SU-DHL-6 (cell line): Measurements from ENCODE around the gene GP1BA.

Experiments
- H2AFZ ChIP-seq: fragments of 200-600 bp; sonication (generic); 2 replicates; pipeline ENCODE4 v1.6.1; 2014; ENCODE audit warnings: low read depth, mild to moderate bottlenecking, moderate library complexity, mixed read lengths, antibody characterized with exemption, low read length; ENCODE audit not compliant: severe bottlenecking
- H3F3A ChIP-seq: fragments of 200-600 bp; shearing (Covaris generic); 2 replicates; pipeline ENCODE4 v1.6.0; 2016; ENCODE audit warnings: antibody characterized with exemption, mild to moderate bottlenecking; ENCODE audit not compliant: insufficient read depth
- H3K27ac ChIP-seq: fragments of 200-600 bp; sonication (generic); 2 replicates; pipeline ENCODE4 v1.5.1; 2016; ENCODE audit warnings: low read depth, mild to moderate bottlenecking, low read length, moderate library complexity, mixed read lengths
- H3K27me3 ChIP-seq: fragments of 200-600 bp; sonication (generic), shearing (Covaris generic); 2 replicates; pipeline ENCODE4 v1.6.0; 2014; ENCODE audit warnings: mild to moderate bottlenecking, low read length
- H3K36me3 ChIP-seq: fragments of 200-600 bp; sonication (generic); 2 replicates; pipeline ENCODE4 v1.6.1; 2014; ENCODE audit warnings: mild to moderate bottlenecking, low read length, mixed read lengths
- H3K4me2 ChIP-seq: fragments of 300-600, 200-600 bp; shearing (Covaris generic), sonication (generic); 2 replicates; pipeline ENCODE4 v1.6.0; 2014; ENCODE audit warnings: low read length, low read depth, mild to moderate bottlenecking; ENCODE audit not compliant: poor library complexity, severe bottlenecking
- H3K4me3 ChIP-seq: fragments of 200-600 bp; sonication (generic); 2 replicates; pipeline ENCODE4 v1.5.1; 2014; ENCODE audit warnings: antibody characterized with exemption, low read length, mild to moderate bottlenecking, mixed read lengths; ENCODE audit not compliant: insufficient read depth, poor library complexity, severe bottlenecking
- H3K79me2 ChIP-seq: fragments of 200-600 bp; sonication (generic); 2 replicates; pipeline ENCODE4 v1.6.1; 2014; ENCODE audit warnings: mild to moderate bottlenecking, low read length, moderate library complexity; ENCODE audit not compliant: insufficient read depth
- H3K9ac ChIP-seq: fragments of 200-600 bp; sonication (generic); 2 replicates; pipeline ENCODE4 v1.7.0; 2014; ENCODE audit warnings: mild to moderate bottlenecking, low read length
- H3K9me2 ChIP-seq: fragments of 200-600 bp; sonication (generic); replicated peaks from 2 replicates; pipeline ENCODE4 v1.6.1; 2014; ENCODE audit warnings: low read length; ENCODE audit not compliant: insufficient read depth
- H3K9me3 ChIP-seq: fragments of 200-600 bp; sonication (generic); 2 replicates; pipeline ENCODE4 v1.6.1; 2014; ENCODE audit warnings: low read length, mixed read lengths; ENCODE audit not compliant: insufficient read depth
- H4K20me1 ChIP-seq: fragments of 200-600 bp; sonication (generic); 2 replicates; pipeline ENCODE4 v1.6.1; 2014; ENCODE audit warnings: low read depth, mild to moderate bottlenecking, antibody characterized with exemption, low read length, moderate library complexity, mixed read lengths
- CTCF ChIP-seq: fragments of 200-600 bp; sonication (generic); IDR thresholded peaks from one replicate; pipeline ENCODE4 v1.5.1; 2017; ENCODE audit warnings: antibody characterized with exemption, mild to moderate bottlenecking, low read length, moderate library complexity; ENCODE audit not compliant: insufficient read depth, poor library complexity, severe bottlenecking
- EZH2phosphoT487 ChIP-seq: fragments of 200-600 bp; sonication (generic), shearing (Covaris generic); conservative IDR thresholded peaks from 2 replicates; pipeline ENCODE4 v1.6.1; 2018; ENCODE audit warnings: mild to moderate bottlenecking, antibody characterized with exemption, low read length, moderate library complexity, mixed read lengths

The GP1BA gene

DNA sequence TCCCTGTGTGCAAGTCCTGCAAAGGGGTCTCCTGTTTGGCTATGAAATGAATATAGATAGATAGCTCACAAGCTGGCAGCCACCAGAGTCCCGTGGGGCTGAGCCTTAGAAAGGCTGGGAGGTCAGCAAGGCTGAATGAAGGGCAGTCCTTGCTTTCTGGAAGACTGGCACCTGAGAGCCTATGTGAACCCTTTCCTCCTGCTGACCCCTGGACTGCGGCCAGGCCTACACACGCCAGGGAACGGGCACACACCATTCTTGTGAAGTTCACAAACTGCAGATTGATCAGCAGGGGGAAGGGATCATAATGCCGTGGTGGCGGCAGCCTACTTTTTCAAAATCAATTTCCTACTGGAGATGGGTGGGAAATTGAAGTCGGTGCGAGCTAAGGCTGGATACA is 33.7 kb upstream of the GP1BA start:
- H3F3A ChIP-seq, result peaks cover 5% of the 10 kb centered on the region; the same call in 1 of the 2 replicates
- H3K27ac ChIP-seq, result no peak overlapping the region
- no peaks in the 10 kb centered on the region for H3K9me2 ChIP-seq
- H3K9me3 ChIP-seq, result no peaks in the 10 kb centered on the region
- H3K4me2 ChIP-seq, result no peak overlapping the region
- TF ChIP-seq EZH2phosphoT487, result no peak
- no peak for TF ChIP-seq CTCF
- no peak overlapping the region for H2AFZ ChIP-seq
- H3K27me3 ChIP-seq, result no peaks in the 10 kb centered on the region
- no peak overlapping the region for H3K9ac ChIP-seq
- no peaks in the 10 kb centered on the region for H3K36me3 ChIP-seq
- no peaks in the 10 kb centered on the region for H4K20me1 ChIP-seq
- no peak overlapping the region for H3K4me3 ChIP-seq
- no peaks in the 10 kb centered on the region for H3K79me2 ChIP-seq

DNA sequence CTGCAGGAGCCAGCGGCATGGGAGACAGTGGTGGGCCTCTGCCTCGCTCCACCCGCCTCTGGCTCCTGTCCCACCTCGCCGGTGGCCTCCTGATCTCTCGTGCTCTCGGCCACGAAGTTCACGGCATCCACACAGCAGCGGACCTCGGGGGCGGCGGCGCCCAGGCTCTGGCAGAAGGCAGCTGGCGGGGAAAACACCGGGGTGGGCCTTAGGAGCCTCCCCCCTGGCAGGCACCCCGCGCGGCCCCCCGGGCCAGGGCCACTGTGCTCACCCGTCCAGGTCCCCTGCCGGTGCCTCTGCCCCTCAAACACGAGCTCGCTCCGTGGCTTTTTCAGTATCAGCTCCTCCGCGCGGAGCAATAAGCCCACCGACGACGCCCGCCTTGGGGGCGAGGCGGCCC is 33.1 kb upstream of the GP1BA start:
- Histone ChIP-seq H3K9me2 (no peaks in the 10 kb centered on the region), H3K9me3 (no peaks in the 10 kb centered on the region), H4K20me1 (no peaks in the 10 kb centered on the region), H3K4me2 (peak overlapping the region; percentile 63), H3K27ac (no peak overlapping the region), H3K4me3 (peak overlapping the region; percentile 56), H3F3A (peaks cover 5% of the 10 kb centered on the region; the same call in 1 of the 2 replicates), H2AFZ (peak overlapping the region; percentile 66), H3K9ac (peak overlapping the region; percentile 53), H3K27me3 (no peaks in the 10 kb centered on the region), H3K79me2 (no peaks in the 10 kb centered on the region), H3K36me3 (no peaks in the 10 kb centered on the region)
- TF ChIP-seq CTCF (no peak), EZH2phosphoT487 (no peak)

DNA sequence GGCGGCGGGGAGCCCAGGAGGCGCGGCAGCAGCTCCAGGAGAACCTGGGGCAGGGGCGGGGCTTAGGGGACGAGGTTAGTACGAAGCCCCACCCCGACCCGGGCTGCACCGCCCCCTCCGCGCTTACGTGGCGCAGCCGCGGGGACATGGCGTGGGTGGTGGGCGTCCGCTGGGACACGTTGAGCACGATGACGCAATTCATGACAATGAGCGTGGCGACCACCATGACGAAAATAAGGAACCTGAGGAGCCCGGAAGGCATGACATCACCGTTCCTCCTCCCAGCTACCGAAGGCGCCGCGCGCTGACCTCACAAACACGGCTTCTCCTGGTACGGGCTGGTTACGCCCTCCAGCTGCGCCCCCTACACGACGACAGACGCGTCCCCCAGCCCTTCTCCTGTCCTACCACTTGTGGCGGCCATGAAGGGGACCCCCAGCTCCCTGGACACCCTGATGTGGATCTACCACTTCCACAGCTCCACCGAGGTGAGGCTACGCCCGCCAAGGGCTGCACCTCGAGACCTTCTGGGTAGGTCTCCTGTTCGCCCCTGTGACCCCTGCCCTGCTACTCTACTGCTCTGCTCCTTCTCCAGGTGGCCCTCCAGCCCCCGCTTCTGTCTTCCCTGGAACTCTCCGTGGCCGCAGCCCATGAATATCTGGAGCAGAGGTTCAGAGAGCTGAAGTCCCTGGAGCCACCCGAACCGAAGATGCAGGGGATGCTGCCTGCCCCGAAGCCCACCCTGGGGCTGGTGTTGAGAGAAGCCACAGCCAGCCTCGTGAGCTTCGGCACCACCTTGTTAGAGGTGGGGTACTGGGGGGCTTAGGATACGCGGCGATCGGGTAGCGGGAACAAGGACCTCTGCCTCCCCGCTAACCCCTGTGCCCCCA is 32.5 kb upstream of the GP1BA start, which contains the start of gene C17orf107:
Gene C17orf107, plus strand, starts transcription at position 196 of the 890 bp plus-strand sequence. Its CDS starts 227 bp downstream, at position 423.
- peak within 1 kb of the TSS; percentile 63 for H3K4me2 ChIP-seq
- H2AFZ ChIP-seq, result peak within 1 kb of the TSS; percentile 66
- H3K9me3 ChIP-seq, result no peaks in the 10 kb centered on the region
- H3F3A ChIP-seq, result peaks cover 5% of the 10 kb centered on the region; the same call in 1 of the 2 replicates
- no peaks in the 10 kb centered on the region for H3K27me3 ChIP-seq
- H3K79me2 ChIP-seq, result no peaks in the 10 kb centered on the region
- H4K20me1 ChIP-seq, result no peaks in the 10 kb centered on the region
- H3K36me3 ChIP-seq, result no peaks in the 10 kb centered on the region
- H3K9ac ChIP-seq, result peak within 1 kb of the TSS; percentile 53
- no peak within 1 kb of the TSS for H3K27ac ChIP-seq
- TF ChIP-seq CTCF (no peak), EZH2phosphoT487 (no peak)
- H3K4me3 ChIP-seq, result peak within 1 kb of the TSS; percentile 56
- no peaks in the 10 kb centered on the region for H3K9me2 ChIP-seq
